Trophoblast cell (in vitro differentiated cells and primary cell): ENCODE data around the gene PRXL2A.
A peak's percentile ranks its signal among the peaks of the same experiment; 100 is the strongest.

Experiments
- DNase-seq, 2 donors: peaks; one replicate each; pipeline ENCODE4 v3.0.0-alpha.2; 2016
- H2AFZ ChIP-seq: 2 replicates; pipeline ENCODE4 v1.6.1; 2013; ENCODE audit warnings: low read length, moderate library complexity, mild to moderate bottlenecking; ENCODE audit not compliant: insufficient read depth, poor library complexity
- H2AK5ac ChIP-seq: 2 replicates; pipeline ENCODE4 v1.6.1; 2013; ENCODE audit warnings: mild to moderate bottlenecking, low read length
- H2BK120ac ChIP-seq: 2 replicates; pipeline ENCODE4 v1.6.1; 2013; ENCODE audit warnings: low read length, mild to moderate bottlenecking, moderate library complexity; ENCODE audit not compliant: insufficient read depth, poor library complexity
- H2BK12ac ChIP-seq: 2 replicates; pipeline ENCODE4 v1.6.1; 2013; ENCODE audit warnings: mild to moderate bottlenecking, low read length, moderate library complexity
- H2BK5ac ChIP-seq: 2 replicates; pipeline ENCODE4 v1.6.1; 2013; ENCODE audit warnings: low read length, low read depth, moderate library complexity, mild to moderate bottlenecking; ENCODE audit not compliant: poor library complexity
- H3K14ac ChIP-seq: 2 replicates; pipeline ENCODE4 v1.6.1; 2013; ENCODE audit warnings: mild to moderate bottlenecking, low read length
- H3K18ac ChIP-seq: 2 replicates; pipeline ENCODE4 v1.6.1; 2013; ENCODE audit warnings: mild to moderate bottlenecking, low read length
- H3K23ac ChIP-seq: 2 replicates; pipeline ENCODE4 v1.6.1; 2013; ENCODE audit warnings: low read length
- H3K27ac ChIP-seq: 2 replicates; pipeline ENCODE4 v1.5.1; 2013; ENCODE audit warnings: low read depth, mild to moderate bottlenecking, inconsistent platforms, low read length, moderate library complexity
- H3K27me3 ChIP-seq: 2 replicates; pipeline ENCODE4 v1.6.1; 2013; ENCODE audit warnings: inconsistent platforms, mild to moderate bottlenecking, low read length, moderate library complexity; ENCODE audit not compliant: insufficient read depth
- H3K36me3 ChIP-seq, 2 experiments: 1 replicate in 1 of 2; 2 replicates in 1 of 2; pipeline ENCODE4 v1.6.1; 2013; ENCODE audit warnings: low read length in 2 of 2, mild to moderate bottlenecking in 2 of 2, moderate library complexity in 1 of 2; ENCODE audit not compliant: insufficient read depth in 2 of 2, control insufficient read depth in 1 of 2
- H3K4ac ChIP-seq: 2 replicates; pipeline ENCODE4 v1.6.1; 2013; ENCODE audit warnings: low read depth, mild to moderate bottlenecking, low read length, moderate library complexity
- H3K4me1 ChIP-seq, 2 experiments: 1 replicate in 1 of 2; 2 replicates in 1 of 2; pipeline ENCODE4 v1.6.1; 2013; ENCODE audit warnings: low read length in 2 of 2, mild to moderate bottlenecking in 2 of 2, moderate library complexity in 1 of 2; ENCODE audit not compliant: insufficient read depth in 2 of 2, control insufficient read depth in 1 of 2
- H3K4me2 ChIP-seq: 2 replicates; pipeline ENCODE4 v1.6.1; 2013; ENCODE audit warnings: inconsistent platforms, mild to moderate bottlenecking, low read length, moderate library complexity
- H3K4me3 ChIP-seq: 2 replicates; pipeline ENCODE4 v1.5.1; 2013; ENCODE audit warnings: mild to moderate bottlenecking, low read depth, low read length, inconsistent platforms
- H3K79me1 ChIP-seq: one replicate; pipeline ENCODE4 v1.6.1; 2013; ENCODE audit warnings: low read length
- H3K79me2 ChIP-seq: 2 replicates; pipeline ENCODE4 v1.6.1; 2013; ENCODE audit warnings: low read length, mild to moderate bottlenecking; ENCODE audit not compliant: control insufficient read depth, insufficient read depth, poor library complexity
- H3K9ac ChIP-seq: 2 replicates; pipeline ENCODE4 v1.6.1; 2013; ENCODE audit warnings: mild to moderate bottlenecking, low read length
- H3K9me3 ChIP-seq: 2 replicates; pipeline ENCODE4 v1.6.1; 2013; ENCODE audit warnings: low read depth, mild to moderate bottlenecking, control low read depth, inconsistent platforms, low read length; ENCODE audit not compliant: insufficient read depth
- H4K12ac ChIP-seq: 2 replicates; pipeline ENCODE4 v1.6.1; 2013; ENCODE audit warnings: low read depth, mild to moderate bottlenecking, low read length, moderate library complexity
- H4K8ac ChIP-seq: 2 replicates; pipeline ENCODE4 v1.6.1; 2013; ENCODE audit warnings: low read depth, mild to moderate bottlenecking, low read length, moderate library complexity
- H4K91ac ChIP-seq: one replicate; pipeline ENCODE4 v1.6.1; 2013; ENCODE audit warnings: low read depth, mild to moderate bottlenecking, low read length, moderate library complexity
- WGBS: extraction: QIAGEN DNeasy Blood & Tissue Kit; methylation state at CpG from one replicate; pipeline ENCODE4 v1.1.7; 2013; ENCODE audit warnings: missing lambda C conversion rate; ENCODE audit not compliant: insufficient read length, insufficient coverage; ENCODE audit errors: extremely low coverage; 5-methylcytosine and 5-hydroxymethylcytosine counted together

The PRXL2A gene

DNA sequence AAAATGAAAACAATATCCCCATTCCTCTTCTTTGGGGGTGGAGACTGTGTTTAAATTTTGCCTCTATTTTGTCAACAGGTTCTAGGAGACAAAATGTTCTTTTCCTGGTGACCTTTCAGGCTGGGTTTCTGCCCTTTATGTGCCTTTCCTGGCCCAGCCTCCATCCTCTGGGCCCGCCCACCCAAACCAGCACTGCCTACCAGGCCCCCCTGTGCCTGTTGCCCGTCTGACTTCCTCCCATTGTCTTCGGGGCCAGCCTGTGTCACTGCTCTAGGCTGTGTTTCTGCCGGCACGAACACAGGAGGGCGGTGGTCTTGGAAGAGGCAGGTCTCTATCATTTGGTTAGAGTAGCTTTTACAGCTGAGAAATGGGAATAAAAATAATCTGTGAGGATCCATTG lies 59.7 kb downstream of the PRXL2A start:
- peak overlapping the region; percentile 35 for H3K4me2 ChIP-seq
- H3K36me3 ChIP-seq, result peaks cover 20 to 21% of the 10 kb centered on the region in 2 experiments
- no peaks in the 10 kb centered on the region for H3K9me3 ChIP-seq
- no peaks in the 10 kb centered on the region for H3K27me3 ChIP-seq
- H2BK120ac ChIP-seq, result no peak overlapping the region
- H3K14ac ChIP-seq, result no peak overlapping the region
- no peak overlapping the region for H3K18ac ChIP-seq
- no peak overlapping the region for H3K4me3 ChIP-seq
- H2BK5ac ChIP-seq, result no peak overlapping the region
- peaks cover 35 to 58% of the 10 kb centered on the region in 2 experiments for H3K4me1 ChIP-seq
- peaks cover 29% of the 10 kb centered on the region for H3K79me1 ChIP-seq
- DNase-seq, result no peak
- H3K23ac ChIP-seq, result no peak overlapping the region
- H3K9ac ChIP-seq, result no peak overlapping the region
- no peak overlapping the region for H3K4ac ChIP-seq
- H2BK12ac ChIP-seq, result no peak overlapping the region
- WGBS, result no CpG with 5 or more reads among the region's 6 CpGs
- no peak overlapping the region for H4K8ac ChIP-seq
- H4K12ac ChIP-seq, result no peak overlapping the region
- H3K79me2 ChIP-seq, result peaks cover 39% of the 10 kb centered on the region
- H2AFZ ChIP-seq, result no peak overlapping the region
- no peak overlapping the region for H4K91ac ChIP-seq
- peak overlapping the region; percentile 51 for H3K27ac ChIP-seq
- no peak overlapping the region for H2AK5ac ChIP-seq

DNA sequence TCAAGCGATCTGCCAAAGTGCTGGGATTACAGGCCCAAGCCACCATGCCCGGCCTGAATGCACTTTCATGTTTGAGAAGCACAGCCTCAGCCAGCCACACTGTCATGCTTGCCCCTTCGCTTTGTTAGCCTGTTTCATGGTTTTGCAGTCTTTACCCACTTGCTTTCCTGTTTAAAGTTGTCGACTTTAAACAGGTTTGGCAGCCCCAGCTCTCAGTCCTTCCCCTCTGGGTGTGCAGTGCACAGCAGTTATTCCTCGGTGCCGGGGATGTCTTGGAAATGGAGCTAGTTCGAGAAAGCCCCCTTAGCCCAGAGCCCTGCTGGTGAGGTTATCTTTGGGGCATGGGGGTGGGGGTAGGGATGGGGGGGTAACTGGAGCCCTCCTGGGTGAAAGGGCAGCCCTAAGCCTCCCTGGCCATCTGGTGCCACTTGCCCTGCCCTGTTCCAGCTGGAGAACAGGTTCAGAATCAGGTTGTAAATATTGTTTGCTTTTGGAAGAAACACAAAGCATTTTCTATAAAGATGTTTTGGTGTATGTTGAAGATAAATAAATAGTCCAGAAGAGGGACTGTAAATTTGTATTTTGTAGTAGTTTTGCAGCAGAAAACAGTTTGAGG lies 60.6 kb downstream of the PRXL2A start:
- H3K79me1 ChIP-seq, result peaks cover 26% of the 10 kb centered on the region

DNA sequence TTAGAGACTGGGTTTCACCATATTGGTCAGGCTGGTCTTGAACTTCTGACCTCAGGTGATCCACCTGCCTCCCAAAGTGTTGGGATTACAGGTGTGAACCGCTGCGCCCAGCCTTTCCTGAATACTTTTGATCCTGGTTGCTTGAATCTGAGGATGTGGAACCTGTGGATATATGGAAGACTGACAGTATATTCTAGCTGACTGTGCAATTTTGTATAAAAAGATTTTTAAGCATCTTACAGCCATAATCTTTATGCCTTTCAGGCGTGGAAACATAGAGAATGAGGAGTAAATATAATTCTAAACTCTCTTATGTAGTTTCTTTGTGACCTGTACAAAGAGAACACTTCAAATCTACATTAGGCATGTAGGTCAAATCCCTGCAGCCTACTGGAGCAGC lies 61.9 kb downstream of the PRXL2A start:
- Histone ChIP-seq H3K4me2 (no peak overlapping the region), H4K8ac (no peak overlapping the region), H3K18ac (no peak overlapping the region), H3K4me3 (no peak overlapping the region), H2BK12ac (no peak overlapping the region), H4K12ac (no peak overlapping the region), H2BK120ac (no peak overlapping the region), H3K27ac (no peak overlapping the region), H3K9ac (no peak overlapping the region), H3K79me2 (peaks cover 28% of the 10 kb centered on the region), H3K23ac (no peak overlapping the region), H3K79me1 (peaks cover 15% of the 10 kb centered on the region), H3K36me3 (peaks cover 21 to 22% of the 10 kb centered on the region in 2 experiments), H4K91ac (no peak overlapping the region), H3K27me3 (no peaks in the 10 kb centered on the region), H3K4me1 (peaks cover 23 to 51% of the 10 kb centered on the region in 2 experiments), H3K4ac (peak overlapping the region; percentile 9), H2AFZ (no peak overlapping the region), H2BK5ac (no peak overlapping the region), H3K14ac (no peak overlapping the region), H3K9me3 (no peaks in the 10 kb centered on the region), H2AK5ac (no peak overlapping the region)
- no CpG with 5 or more reads among the region's 3 CpGs for WGBS
- no peak for DNase-seq

More for the DNA sequence above, 60.6 kb downstream of the PRXL2A start:
- Histone ChIP-seq H3K9me3 (no peaks in the 10 kb centered on the region), H4K8ac (no peak overlapping the region), H2AK5ac (no peak overlapping the region), H2BK120ac (no peak overlapping the region), H3K14ac (no peak overlapping the region), H3K79me2 (peaks cover 39% of the 10 kb centered on the region), H2AFZ (no peak overlapping the region), H3K4me1 (peaks cover 33 to 57% of the 10 kb centered on the region in 2 experiments), H2BK12ac (no peak overlapping the region), H3K9ac (no peak overlapping the region), H3K4ac (peak overlapping the region; percentile 16), H4K12ac (no peak overlapping the region), H2BK5ac (no peak overlapping the region), H3K23ac (no peak overlapping the region), H3K27me3 (no peaks in the 10 kb centered on the region), H3K18ac (no peak overlapping the region), H3K4me3 (no peak overlapping the region), H3K27ac (peak overlapping the region; percentile 51), H3K4me2 (no peak overlapping the region), H4K91ac (peak overlapping the region; percentile 41), H3K36me3 (peaks cover 22 to 23% of the 10 kb centered on the region in 2 experiments)
- WGBS, result no CpG with 5 or more reads among the region's 7 CpGs
- DNase-seq, result no peak

DNA sequence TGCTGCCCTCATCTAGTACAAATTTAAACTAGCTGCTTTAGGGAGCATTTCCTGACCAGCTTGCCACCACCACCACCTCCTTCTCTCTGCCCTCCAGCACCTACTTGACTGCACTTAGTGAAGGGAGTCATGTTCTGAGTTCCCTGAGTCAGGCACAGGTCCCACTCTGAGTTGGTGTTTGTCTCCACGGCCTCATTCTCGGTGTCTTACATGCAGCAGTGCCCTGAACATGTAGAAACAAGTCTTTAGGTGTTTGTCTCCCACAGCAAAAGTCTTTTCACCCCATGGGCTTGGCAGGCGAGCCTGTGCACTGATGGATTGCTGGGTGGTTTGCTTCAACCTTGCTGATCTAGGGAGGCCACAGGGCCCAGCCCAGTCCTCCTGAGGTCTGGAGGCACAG lies 62.6 kb downstream of the PRXL2A start:
- H3K79me1 ChIP-seq, result peaks cover 13% of the 10 kb centered on the region
- H3K14ac ChIP-seq, result no peak overlapping the region
- H3K23ac ChIP-seq, result peak overlapping the region; percentile 70
- H3K18ac ChIP-seq, result peak overlapping the region; percentile 50
- no peaks in the 10 kb centered on the region for H3K9me3 ChIP-seq
- H2BK12ac ChIP-seq, result no peak overlapping the region
- H3K9ac ChIP-seq, result no peak overlapping the region
- H3K27me3 ChIP-seq, result no peaks in the 10 kb centered on the region
- H2AK5ac ChIP-seq, result no peak overlapping the region
- DNase-seq, result no peak
- no peak overlapping the region for H3K4me3 ChIP-seq
- peaks cover 21 to 22% of the 10 kb centered on the region in 2 experiments for H3K36me3 ChIP-seq
- no CpG with 5 or more reads among the region's 3 CpGs for WGBS
- peaks cover 22% of the 10 kb centered on the region for H3K79me2 ChIP-seq
- H2BK5ac ChIP-seq, result no peak overlapping the region
- H3K4me1 ChIP-seq, result peaks cover 21 to 49% of the 10 kb centered on the region in 2 experiments
- H4K12ac ChIP-seq, result no peak overlapping the region
- no peak overlapping the region for H2BK120ac ChIP-seq
- H3K27ac ChIP-seq, result no peak overlapping the region
- peak overlapping the region; percentile 1 for H4K8ac ChIP-seq
- H3K4me2 ChIP-seq, result no peak overlapping the region
- peak overlapping the region; percentile 42 for H3K4ac ChIP-seq
- H4K91ac ChIP-seq, result peak overlapping the region; percentile 8
- H2AFZ ChIP-seq, result no peak overlapping the region
